ENCODE data around the gene REXO4. TPM values are rescaled to one million over a fixed set of nuclear protein-coding genes. Genes with fewer than 3 reads are reported as not detected.

REXO4 gene
- total and polyA plus RNA-seq, 12 donors, result 18.9 to 27.6 (median 22.8) TPM

DNA sequence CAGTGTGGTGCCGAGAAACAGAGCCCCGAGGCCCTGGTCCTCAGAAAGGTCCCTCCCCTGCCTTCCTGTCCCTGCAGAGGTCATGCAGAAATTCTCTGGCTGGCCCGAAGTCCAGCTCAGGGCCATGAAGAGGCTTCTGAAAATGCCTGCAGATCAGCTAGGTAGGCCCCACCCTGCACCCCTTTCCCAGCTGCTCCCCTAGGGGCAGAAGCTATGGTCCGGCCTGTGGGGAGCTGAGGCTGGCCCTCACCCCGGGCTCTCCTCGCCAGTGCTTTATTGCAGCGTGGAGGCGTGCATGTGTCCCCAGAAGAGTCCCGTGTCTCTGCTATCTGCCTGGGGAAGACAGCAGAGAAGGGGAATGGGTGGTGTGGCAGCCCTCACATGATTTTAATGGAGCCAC lies 19.9 kb downstream of the REXO4 start:
- WGBS, 4 donors, result 63 to 80% (median 67%) methylated on average over 4 to 9 of the region's 9 CpGs
- Histone ChIP-seq H3K36me3 (replicated peaks in 1 of 2) (no peaks in the 10 kb centered on the region), H3K27me3 (peaks cover 7% of the 10 kb centered on the region), H3K9me3 (replicated peaks in 1 of 3) (no peaks in the 10 kb centered on the region), H3K4me1 (replicated peaks in 1 of 2) (no peaks in the 10 kb centered on the region), H3K4me3 (no peak overlapping the region), H3K27ac (no peak overlapping the region)
- DNase-seq, result no peak
- intact Hi-C loops (cut with DNase I), result no loop called here
- TF ChIP-seq, protein P1, sequence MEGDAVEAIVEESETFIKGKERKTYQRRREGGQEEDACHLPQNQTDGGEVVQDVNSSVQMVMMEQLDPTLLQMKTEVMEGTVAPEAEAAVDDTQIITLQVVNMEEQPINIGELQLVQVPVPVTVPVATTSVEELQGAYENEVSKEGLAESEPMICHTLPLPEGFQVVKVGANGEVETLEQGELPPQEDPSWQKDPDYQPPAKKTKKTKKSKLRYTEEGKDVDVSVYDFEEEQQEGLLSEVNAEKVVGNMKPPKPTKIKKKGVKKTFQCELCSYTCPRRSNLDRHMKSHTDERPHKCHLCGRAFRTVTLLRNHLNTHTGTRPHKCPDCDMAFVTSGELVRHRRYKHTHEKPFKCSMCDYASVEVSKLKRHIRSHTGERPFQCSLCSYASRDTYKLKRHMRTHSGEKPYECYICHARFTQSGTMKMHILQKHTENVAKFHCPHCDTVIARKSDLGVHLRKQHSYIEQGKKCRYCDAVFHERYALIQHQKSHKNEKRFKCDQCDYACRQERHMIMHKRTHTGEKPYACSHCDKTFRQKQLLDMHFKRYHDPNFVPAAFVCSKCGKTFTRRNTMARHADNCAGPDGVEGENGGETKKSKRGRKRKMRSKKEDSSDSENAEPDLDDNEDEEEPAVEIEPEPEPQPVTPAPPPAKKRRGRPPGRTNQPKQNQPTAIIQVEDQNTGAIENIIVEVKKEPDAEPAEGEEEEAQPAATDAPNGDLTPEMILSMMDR (IDR thresholded peaks at IDR 0.05), result no peak
- TF ChIP-seq POLR2A (IDR thresholded peaks at IDR 0.05), result no peak

DNA sequence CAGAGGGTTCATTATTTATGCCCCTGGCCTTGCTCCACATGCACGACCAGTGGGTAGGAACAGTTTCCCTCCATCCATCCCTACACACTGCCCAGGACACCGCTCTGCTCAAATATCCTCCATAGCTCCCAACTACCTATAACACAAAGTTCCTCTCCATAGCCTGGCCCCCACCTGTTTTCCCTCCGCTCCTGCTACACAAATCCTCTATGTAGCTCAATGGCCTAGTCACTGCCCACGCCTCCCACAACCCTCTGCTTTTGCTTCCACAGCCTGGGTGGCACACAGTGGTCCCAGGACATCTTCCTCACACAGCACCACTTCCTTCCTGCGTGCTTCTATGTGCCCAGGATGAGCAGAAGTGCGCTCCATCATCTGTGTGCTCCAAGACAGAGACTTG lies 20.4 kb downstream of the REXO4 start:
- no peaks in the 10 kb centered on the region for H3K4me1 ChIP-seq (replicated peaks in 1 of 2)
- no peaks in the 10 kb centered on the region for H3K36me3 ChIP-seq (replicated peaks in 1 of 2)
- H3K9me3 ChIP-seq (replicated peaks in 1 of 3), result no peaks in the 10 kb centered on the region
- DNase-seq, result no peak
- WGBS, 4 donors, result 72 to 80% (median 77%) methylated on average over 6 of the region's 6 CpGs
- no peak overlapping the region for H3K27ac ChIP-seq
- H3K4me3 ChIP-seq, result no peak overlapping the region
- TF ChIP-seq, protein P1 (IDR thresholded peaks at IDR 0.05), result no peak
- peaks cover 7% of the 10 kb centered on the region for H3K27me3 ChIP-seq
- intact Hi-C loops (cut with DNase I), result no loop called here

DNA sequence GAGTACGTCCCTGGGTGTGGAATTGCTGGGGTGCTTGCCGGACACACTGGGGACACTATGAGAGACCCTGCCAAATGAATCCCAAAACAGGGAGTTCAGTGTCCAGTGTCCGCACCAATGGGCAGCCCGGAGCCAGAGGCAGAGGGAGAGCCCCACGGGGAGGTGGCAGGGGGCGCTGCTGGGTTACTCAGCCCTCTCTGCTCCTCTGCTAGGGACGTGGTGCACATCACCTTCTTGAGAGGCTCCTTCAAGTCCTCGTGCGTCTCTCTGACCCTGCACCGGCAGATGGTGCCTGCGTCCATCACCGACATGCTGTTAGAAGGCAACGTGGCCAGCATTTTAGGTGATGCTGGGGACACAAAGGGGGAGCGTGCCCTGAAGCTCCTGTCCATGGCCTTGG lies 20.9 kb downstream of the REXO4 start:
- peak in 1 of 7 donors; percentile 39 for DNase-seq
- intact Hi-C loops (cut with DNase I), result no loop called here
- WGBS, 4 donors, result 24 to 37% (median 34%) methylated on average over 5 to 14 of the region's 14 CpGs
- H3K27ac ChIP-seq, result no peak overlapping the region
- H3K9me3 ChIP-seq (replicated peaks in 1 of 3), result no peaks in the 10 kb centered on the region
- no peak overlapping the region for H3K4me3 ChIP-seq
- TF ChIP-seq, protein P1 (IDR thresholded peaks at IDR 0.05), result peak in 2 of 6 experiments; percentile 9 to 13
- no peak for TF ChIP-seq POLR2A (IDR thresholded peaks at IDR 0.05)
- no peaks in the 10 kb centered on the region for H3K36me3 ChIP-seq (replicated peaks in 1 of 2)
- H3K27me3 ChIP-seq, result peaks cover 7% of the 10 kb centered on the region
- H3K4me1 ChIP-seq (replicated peaks in 1 of 2), result no peaks in the 10 kb centered on the region

DNA sequence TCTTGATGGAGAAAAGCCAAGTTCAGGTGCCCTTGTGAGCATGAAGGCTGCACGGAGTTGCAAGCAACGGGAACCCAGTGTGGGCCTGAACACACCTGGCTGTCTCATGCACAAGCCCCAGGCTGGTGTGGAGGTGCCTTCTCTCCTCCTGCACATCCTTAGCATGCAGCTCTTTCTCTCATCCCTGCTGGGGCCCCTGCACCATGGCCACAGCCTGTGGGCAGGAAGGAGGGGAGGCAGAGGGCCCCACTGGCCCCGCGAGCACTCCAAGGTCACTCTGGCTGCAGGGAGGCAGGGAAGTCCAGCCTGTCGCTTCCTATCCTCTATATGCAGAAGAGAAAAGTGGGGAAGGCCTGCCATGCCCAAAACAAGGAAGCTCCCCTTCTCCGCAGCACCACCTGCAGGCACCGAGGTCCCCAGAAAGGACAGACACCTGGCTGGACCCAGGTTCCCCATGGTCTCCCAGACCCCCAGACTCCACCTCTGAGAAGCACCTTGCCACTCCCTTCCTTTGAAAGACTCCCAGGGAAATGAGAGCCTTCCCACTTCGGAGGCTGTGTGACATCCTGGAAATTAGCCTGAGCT lies 23.0 kb downstream of the REXO4 start:
- TF ChIP-seq POLR2A (IDR thresholded peaks at IDR 0.05), result no peak
- TF ChIP-seq, protein P1 (IDR thresholded peaks at IDR 0.05), result no peak
- WGBS, 4 donors, result 13 to 28% (median 22%) methylated on average over 6 to 8 of the region's 8 CpGs
- Histone ChIP-seq H3K27ac (no peak overlapping the region), H3K27me3 (peaks cover 7% of the 10 kb centered on the region), H3K36me3 (replicated peaks in 1 of 2) (no peaks in the 10 kb centered on the region), H3K9me3 (replicated peaks in 1 of 3) (no peaks in the 10 kb centered on the region), H3K4me3 (no peak overlapping the region), H3K4me1 (replicated peaks in 1 of 2) (no peaks in the 10 kb centered on the region)
- no peak for DNase-seq
- intact Hi-C loops (cut with DNase I), result no loop called here

Data from adrenal gland (tissue), 12 donors.